Endothelial cell of umbilical vein (primary cell): ENCODE measurements around the gene OR2D3. TPM values are rescaled to one million over a fixed set of nuclear protein-coding genes. Genes with fewer than 3 reads are reported as not detected.

Experiments
- BruUV-seq: library from RNA; stranded (reverse); fragments of 400-500 nt; replicated peaks from 2 replicates; lab custom pipeline; 2021; lab: Mats Ljungman, UMichigan
- CTCF ChIA-PET: fragments of 300-600, 350-600 bp; sonication (Branson Sonifier 250); formaldehyde crosslinking; loops from one replicate; lab custom pipeline; 2021; ENCODE audit warnings: antibody characterized with exemption, inconsistent platforms; lab: Charles Lee
- POLR2A ChIA-PET: fragments of 300-600, 350-600 bp; sonication (Branson Sonifier 250); formaldehyde crosslinking; loops from one replicate; lab custom pipeline; 2021; ENCODE audit warnings: antibody characterized with exemption, inconsistent platforms; lab: Charles Lee
- DNase-seq: peaks from one replicate; pipeline ENCODE4 v3.0.0-alpha.2; 2011; ENCODE audit warnings: low read depth, low spot score
- FAIRE-seq: peaks from 2 replicates; lab custom pipeline; 2011; peaks lifted over from hg19 to GRCh38; lab: Jason Lieb, UNC
- H2AFZ ChIP-seq: 2 replicates; pipeline ENCODE4 v1.6.0; 2012; ENCODE audit warnings: low read depth, low read length, control low read depth, inconsistent platforms
- H3K27ac ChIP-seq: 2 replicates; pipeline ENCODE4 v1.5.1; 2011; ENCODE audit warnings: low read depth, mild to moderate bottlenecking, control low read depth, low read length, moderate library complexity; ENCODE audit not compliant: insufficient read depth
- H3K27me3 ChIP-seq, 2 experiments: 2 replicates each; pipeline versions ENCODE4 v1.6.0 to v1.6.1; 2011; ENCODE audit warnings: low read length in 2 of 2, mixed read lengths in 1 of 2; ENCODE audit not compliant: control insufficient read depth in 2 of 2, insufficient read depth in 2 of 2
- H3K36me3 ChIP-seq, 2 experiments: 2 replicates in 1 of 2; 3 replicates in 1 of 2; pipeline ENCODE4 v1.5.1; 2011; ENCODE audit warnings: low read length in 2 of 2, mild to moderate bottlenecking in 1 of 2, moderate library complexity in 1 of 2; ENCODE audit not compliant: control insufficient read depth in 2 of 2, insufficient read depth in 2 of 2; ENCODE audit errors: extremely low read depth in 1 of 2
- H3K4me1 ChIP-seq: 3 replicates; pipeline ENCODE4 v1.5.1; 2011; ENCODE audit warnings: mild to moderate bottlenecking, low read length; ENCODE audit not compliant: control insufficient read depth, insufficient read depth; ENCODE audit errors: extremely low read depth
- H3K4me2 ChIP-seq: 2 replicates; pipeline ENCODE4 v1.6.1; 2011; ENCODE audit warnings: low read length, control low read depth, mixed read lengths; ENCODE audit not compliant: insufficient read depth
- H3K4me3 ChIP-seq, 3 experiments: fragments of 200-600 bp in 1 of 3; sonication (generic), shearing (Covaris generic) in 1 of 3; replicated peaks in 1 of 3; 2 replicates each; pipeline ENCODE4 v1.5.1; 2011 to 2016; ENCODE audit warnings: control low read depth in 3 of 3, low read length in 3 of 3, mild to moderate bottlenecking in 2 of 3, inconsistent platforms in 1 of 3, low read depth in 1 of 3, moderate library complexity in 1 of 3; ENCODE audit not compliant: insufficient read depth in 1 of 3
- H3K79me2 ChIP-seq: 2 replicates; pipeline ENCODE4 v1.6.0; 2012; ENCODE audit warnings: low read length, inconsistent platforms; ENCODE audit not compliant: control insufficient read depth, insufficient read depth
- H3K9ac ChIP-seq: replicated peaks from 2 replicates; pipeline ENCODE3; 2011; ENCODE audit warnings: low read length, control low read depth; ENCODE audit not compliant: insufficient read depth; ENCODE audit errors: extremely low read depth
- H3K9me1 ChIP-seq: replicated peaks from 3 replicates; pipeline ENCODE4 v1.6.0; 2011; ENCODE audit warnings: mild to moderate bottlenecking, low read length; ENCODE audit not compliant: control insufficient read depth, insufficient read depth; ENCODE audit errors: extremely low read depth
- H3K9me3 ChIP-seq: replicated peaks from 2 replicates; pipeline ENCODE4 v1.5.1; 2012; ENCODE audit warnings: low read length, inconsistent platforms; ENCODE audit not compliant: control insufficient read depth, insufficient read depth
- H4K20me1 ChIP-seq: replicated peaks from 2 replicates; pipeline ENCODE3; 2011; ENCODE audit warnings: mild to moderate bottlenecking, low read length; ENCODE audit not compliant: control insufficient read depth, insufficient read depth; ENCODE audit errors: extremely low read depth
- CTCF ChIP-seq, 2 donors: IDR thresholded peaks; 1 replicate in 1 of 2; 2 replicates in 1 of 2; pipeline ENCODE4 v1.5.1; 2011; ENCODE audit warnings: low read length in 2 of 2, mild to moderate bottlenecking in 2 of 2, moderate library complexity in 2 of 2, control low read depth in 1 of 2, inconsistent platforms in 1 of 2, low read depth in 1 of 2; ENCODE audit not compliant: insufficient read depth in 1 of 2; ENCODE audit errors: extremely low read depth in 1 of 2
- EZH2 ChIP-seq: IDR thresholded peaks from 2 replicates; pipeline ENCODE4 v1.6.1; 2012; ENCODE audit warnings: borderline replicate concordance, low read depth, mild to moderate bottlenecking, moderate library complexity, low read length, inconsistent platforms; ENCODE audit not compliant: severe bottlenecking
- FOS ChIP-seq: IDR thresholded peaks from 2 replicates; pipeline ENCODE4 v1.6.1; 2011; ENCODE audit warnings: mild to moderate bottlenecking, low read length, moderate library complexity, borderline replicate concordance; ENCODE audit not compliant: insufficient read depth
- JUN ChIP-seq: IDR thresholded peaks from 2 replicates; pipeline ENCODE4 v1.6.1; 2011; ENCODE audit warnings: borderline replicate concordance, low read depth; ENCODE audit not compliant: insufficient read length, insufficient read depth
- MYC ChIP-seq: IDR thresholded peaks from one replicate; pipeline ENCODE4 v1.6.1; 2011; ENCODE audit warnings: mild to moderate bottlenecking, low read depth, low read length
- POLR2A ChIP-seq: IDR thresholded peaks from 2 replicates; pipeline ENCODE4 v1.6.1; 2012; ENCODE audit warnings: low read depth, mild to moderate bottlenecking, control low read depth, low read length
- POLR2AphosphoS5 ChIP-seq: IDR thresholded peaks from 2 replicates; pipeline ENCODE4 v1.6.1; 2012; ENCODE audit warnings: low read depth, mild to moderate bottlenecking, control low read depth, low read length, moderate library complexity; ENCODE audit not compliant: insufficient read depth
- dilution Hi-C: fragments of 300-500 bp; cut with MboI; formaldehyde crosslinking; loops from one replicate; pipeline ENCODE4 v1.15.0; 2019; ENCODE audit warnings: low sequenced_read_pairs; ENCODE audit not compliant: extremely low pct_ligation_motif_present
- intact Hi-C: fragments of 100-400 bp; cut with micrococcal nuclease; formaldehyde crosslinking; loops from one replicate; pipeline ENCODE4 v1.10.0; 2022
- polyA plus RNA-seq, 4 experiments: library from polyadenylated mRNA; depleted of rRNA in 3 of 4; stranded (reverse) in 3 of 4; unstranded in 1 of 4; fragments of >200 nt; gene quantifications; 2 replicates each; pipeline versions ENCODE4 v1.2.1 to v1.2.3, GENCODE V29; 2011 to 2012; ENCODE audit warnings: missing spikeins in 1 of 4
- total RNA-seq: library from RNA; stranded (reverse); gene quantifications from 2 replicates; pipeline ENCODE4 v1.2.3, GENCODE V29; 2021

The OR2D3 gene
- total and polyA plus RNA-seq, 2 donors (not counting 3 experiments of a cell fraction or from before 2014, with no cell fraction given), result not detected

DNA sequence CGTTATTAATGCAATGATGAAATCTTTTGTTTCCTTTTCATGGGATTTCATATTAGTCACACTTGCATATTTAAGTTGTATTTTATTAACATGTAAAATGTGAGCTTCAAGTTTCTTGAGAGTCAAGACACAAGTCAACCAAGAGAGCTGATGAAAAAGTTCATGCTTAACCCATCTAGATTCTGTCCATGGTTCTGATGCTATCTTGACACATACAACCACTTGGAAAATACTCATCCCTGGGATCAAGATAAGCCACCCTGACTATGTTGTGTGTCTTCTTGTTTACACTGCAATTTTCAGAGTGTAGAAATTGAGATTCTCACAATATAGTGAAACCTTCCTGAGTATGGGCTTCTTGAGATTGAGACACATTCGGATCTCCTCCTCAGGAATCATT lies 45.0 kb upstream of the OR2D3 start:
- no peak overlapping the region for H2AFZ ChIP-seq
- H3K4me1 ChIP-seq, result no peaks in the 10 kb centered on the region
- dilution Hi-C loops (no loop called here), intact Hi-C loops (no loop called here)
- H3K79me2 ChIP-seq, result no peaks in the 10 kb centered on the region
- no peaks in the 10 kb centered on the region for H3K36me3 ChIP-seq
- H3K27ac ChIP-seq, result no peak overlapping the region
- no peak for FAIRE-seq
- H3K9ac ChIP-seq, result no peak overlapping the region
- H3K9me3 ChIP-seq, result no peaks in the 10 kb centered on the region
- no peaks in the 10 kb centered on the region for H3K9me1 ChIP-seq
- H3K27me3 ChIP-seq, result peaks cover 0 to 3% of the 10 kb centered on the region in 2 experiments
- no peak for DNase-seq
- no peak overlapping the region for H3K4me2 ChIP-seq
- no peak for TF ChIP-seq JUN
- no peak for TF ChIP-seq CTCF (IDR thresholded peaks at IDR 0.05; ENCODE audit: extremely low read depth in 1 of 2, insufficient read depth in 1 of 2, low read depth in 1 of 2, low read length in 2 of 2)
- TF ChIP-seq POLR2A, result no peak
- no peak for TF ChIP-seq FOS
- TF ChIP-seq EZH2, result no peak
- TF ChIP-seq MYC, result no peak
- TF ChIP-seq POLR2AphosphoS5, result no peak
- ChIA-PET POLR2A (no interaction called here), CTCF (interaction anchor here (1.1 to 1.2 kb wide), 2 partner anchors 18 to 20 kb away, joined by 3 read pairs; no protein-coding TSS in a partner anchor)
- no peaks in the 10 kb centered on the region for H4K20me1 ChIP-seq
- no peak overlapping the region for H3K4me3 ChIP-seq
- no TSS peak for BruUV-seq
